GM19452 (cell line): ENCODE data around the gene MYZAP.

Source experiments
- ATAC-seq: cut with Tn5 transposase; IDR thresholded peaks from one replicate; pipeline ENCODE4 v1.9.1; 2021; ENCODE audit not compliant: unreplicated experiment

The MYZAP gene

GRCh38 chr15:57591822-57592367 is at the start of gene MYZAP:
TSS of gene MYZAP (plus strand) at chr15:57591904. CDS start at chr15:57592035, 131 bp downstream.
- ATAC-seq, result no peak

- ATAC-seq, result no peak
Measured at GRCh38 chr15:57542505-57542817, 49.2 kb upstream of the MYZAP start.

GRCh38 chr15:57544848-57545480 is 46.7 kb upstream of the MYZAP start:
- no peak for ATAC-seq

GRCh38 chr15:57545995-57546394 is 45.7 kb upstream of the MYZAP start:
- ATAC-seq, result no peak

- ATAC-seq, result no peak
Measured at GRCh38 chr15:57547243-57547755, 44.4 kb upstream of the MYZAP start.

GRCh38 chr15:57548351-57548750 is 43.4 kb upstream of the MYZAP start:
- ATAC-seq, result no peak

GRCh38 chr15:57548835-57549234 is 42.9 kb upstream of the MYZAP start:
- ATAC-seq, result no peak

GRCh38 chr15:57549935-57550334 is 41.8 kb upstream of the MYZAP start:
- no peak for ATAC-seq

GRCh38 chr15:57550640-57551039 is 41.1 kb upstream of the MYZAP start:
- no peak for ATAC-seq

- no peak for ATAC-seq
Measured at GRCh38 chr15:57551715-57552677, 39.7 kb upstream of the MYZAP start.

GRCh38 chr15:57552678-57553334 is 38.9 kb upstream of the MYZAP start:
- no peak for ATAC-seq

GRCh38 chr15:57553526-57553925 is 38.2 kb upstream of the MYZAP start:
- ATAC-seq, result no peak

GRCh38 chr15:57554063-57554811 is 37.5 kb upstream of the MYZAP start:
- ATAC-seq, result no peak

- ATAC-seq, result no peak
Measured at GRCh38 chr15:57554812-57555179, 36.9 kb upstream of the MYZAP start.

- no peak for ATAC-seq
Measured at GRCh38 chr15:57555270-57555669, 36.4 kb upstream of the MYZAP start.

- ATAC-seq, result no peak
Measured at GRCh38 chr15:57556040-57556439, 35.7 kb upstream of the MYZAP start.

- no peak for ATAC-seq
Measured at GRCh38 chr15:57557267-57557666, 34.4 kb upstream of the MYZAP start.

GRCh38 chr15:57557810-57558209 is 33.9 kb upstream of the MYZAP start:
- ATAC-seq, result no peak

- no peak for ATAC-seq
Measured at GRCh38 chr15:57559875-57560274, 31.8 kb upstream of the MYZAP start.

- peak; percentile 83 for ATAC-seq
Measured at GRCh38 chr15:57561041-57561711, 30.5 kb upstream of the MYZAP start.
